Spinal cord (tissue), 10 donors: ENCODE measurements around the gene CCT4. TPM values are rescaled to one million over a fixed set of nuclear protein-coding genes. Genes with fewer than 3 reads are reported as not detected.
"Not testable (repeated sequence)": the region's sequence is repeated elsewhere in the genome, so short reads cannot be mapped to it uniquely, and the experiment has no call there.

Source experiments
- DNase-seq, 6 donors: peaks; one replicate each; pipeline versions ENCODE4 v3.0.0 to v3.0.0-alpha.2; 2013 to 2015; ENCODE audit warnings: low spot score in 6 of 6, low read depth in 4 of 6
- H3K27ac ChIP-seq: one replicate; pipeline ENCODE4 v1.5.1; 2013; ENCODE audit warnings: low read depth, low read length, control low read depth
- H3K27me3 ChIP-seq: one replicate; pipeline ENCODE4 v1.6.1; 2013; ENCODE audit warnings: low read length; ENCODE audit not compliant: control insufficient read depth, insufficient read depth
- H3K36me3 ChIP-seq: one replicate; pipeline ENCODE4 v1.6.1; 2013; ENCODE audit warnings: low read length; ENCODE audit not compliant: control insufficient read depth, insufficient read depth
- H3K4me1 ChIP-seq: one replicate; pipeline ENCODE4 v1.6.1; 2013; ENCODE audit warnings: low read length; ENCODE audit not compliant: control insufficient read depth, insufficient read depth
- H3K4me3 ChIP-seq: one replicate; pipeline ENCODE4 v1.5.1; 2013; ENCODE audit warnings: low read depth, low read length, control low read depth
- H3K9me3 ChIP-seq: one replicate; pipeline ENCODE4 v1.6.1; 2013; ENCODE audit warnings: low read length; ENCODE audit not compliant: control insufficient read depth, insufficient read depth
- WGBS: methylation state at CpG from one replicate; pipeline ENCODE4 v1.1.5; 2013; ENCODE audit warnings: missing lambda C conversion rate; ENCODE audit not compliant: insufficient coverage; 5-methylcytosine and 5-hydroxymethylcytosine counted together
- polyA plus RNA-seq, 2 donors: library from polyadenylated mRNA; unstranded; fragments of 120-200 nt; gene quantifications; one replicate each; pipeline ENCODE4 v1.2.1, GENCODE V29; 2013; ENCODE audit not compliant: insufficient read length in 2 of 2
- total RNA-seq, 2 donors: library from RNA; depleted of rRNA in 1 of 2; stranded (reverse); fragments of 120-200 nt in 1 of 2; fragments of >200 nt in 1 of 2; gene quantifications; one replicate each; pipeline versions ENCODE4 v1.2.3 to v1.2.4, GENCODE V29; 2013 to 2014
- donor health status: healthy.

Gene CCT4
- total and polyA plus RNA-seq, 4 donors: 132 to 152 (median 138) TPM

- H3K4me3 ChIP-seq, DNase-seq, H3K36me3 ChIP-seq, H3K9me3 ChIP-seq, H3K27me3 ChIP-seq, H3K27ac ChIP-seq, H3K4me1 ChIP-seq: not testable (repeated sequence)
- WGBS: 98% methylated on average over 3 of the region's 4 CpGs
Measured at GRCh38 chr2:61914794-61915193, 26.3 kb upstream of the CCT4 start.

GRCh38 chr2:61911510-61911909 is 23.1 kb upstream of the CCT4 start:
- Histone ChIP-seq H3K9me3 (no peaks in the 10 kb centered on the region), H3K27ac (no peak overlapping the region), H3K27me3 (no peaks in the 10 kb centered on the region), H3K4me1 (no peaks in the 10 kb centered on the region), H3K36me3 (peaks cover 3% of the 10 kb centered on the region), H3K4me3 (no peak overlapping the region)
- DNase-seq: peak in 1 of 6 donors; percentile 9
- WGBS: 95% methylated on average over 4 of the region's 4 CpGs

GRCh38 chr2:61910603-61911002 is 22.1 kb upstream of the CCT4 start:
- Histone ChIP-seq H3K36me3 (peaks cover 3% of the 10 kb centered on the region), H3K4me3 (no peak overlapping the region), H3K27me3 (no peaks in the 10 kb centered on the region), H3K4me1 (no peaks in the 10 kb centered on the region), H3K9me3 (no peaks in the 10 kb centered on the region), H3K27ac (no peak overlapping the region)
- DNase-seq: peak in 2 of 6 donors; percentile 4 to 32
- 76% methylated on average over 5 of the region's 9 CpGs for WGBS

- no peaks in the 10 kb centered on the region for H3K27me3 ChIP-seq
- no peaks in the 10 kb centered on the region for H3K9me3 ChIP-seq
- no peak overlapping the region for H3K27ac ChIP-seq
- H3K36me3 ChIP-seq: peaks cover 3% of the 10 kb centered on the region
- H3K4me1 ChIP-seq: no peaks in the 10 kb centered on the region
- H3K4me3 ChIP-seq: no peak overlapping the region
- DNase-seq: no peak
- 100% methylated on average over 1 of the region's 8 CpGs for WGBS
Measured at GRCh38 chr2:61909116-61909515, 20.7 kb upstream of the CCT4 start.

GRCh38 chr2:61906186-61906470 is 17.7 kb upstream of the CCT4 start:
- no peak for DNase-seq
- H3K27me3 ChIP-seq: no peaks in the 10 kb centered on the region
- H3K9me3 ChIP-seq: no peaks in the 10 kb centered on the region
- peaks cover 3% of the 10 kb centered on the region for H3K36me3 ChIP-seq
- WGBS: 2% methylated on average over 4 of the region's 6 CpGs
- no peaks in the 10 kb centered on the region for H3K4me1 ChIP-seq
- peak overlapping the region; percentile 90 for H3K4me3 ChIP-seq
- H3K27ac ChIP-seq: peak overlapping the region; percentile 89

GRCh38 chr2:61905372-61906185 is 17.1 kb upstream of the CCT4 start, which contains the start of gene COMMD1:
Gene COMMD1 (plus strand): TSS chr2:61905674. CDS start chr2:61905679, 5 bp downstream.
- WGBS: under 1% methylated on average over 29 of the region's 33 CpGs
- H3K27ac ChIP-seq: peak within 1 kb of the TSS; percentile 89

GRCh38 chr2:61900281-61900680 is 11.8 kb upstream of the CCT4 start:
- no peaks in the 10 kb centered on the region for H3K4me1 ChIP-seq
- WGBS: 71% methylated on average over 1 of the region's 1 CpG
- H3K36me3 ChIP-seq: no peaks in the 10 kb centered on the region
- no peaks in the 10 kb centered on the region for H3K9me3 ChIP-seq
- H3K4me3 ChIP-seq: no peak overlapping the region
- H3K27ac ChIP-seq: no peak overlapping the region
- DNase-seq: no peak
- no peaks in the 10 kb centered on the region for H3K27me3 ChIP-seq

More at GRCh38 chr2:61905372-61906185, 17.1 kb upstream of the CCT4 start, which contains the start of gene COMMD1:
- DNase-seq: peak; percentile 56 to 92 (median 76)
- Histone ChIP-seq H3K4me1 (no peaks in the 10 kb centered on the region), H3K27me3 (no peaks in the 10 kb centered on the region), H3K36me3 (peaks cover 3% of the 10 kb centered on the region), H3K9me3 (no peaks in the 10 kb centered on the region), H3K4me3 (peak within 1 kb of the TSS; percentile 90)

GRCh38 chr2:61898810-61899209 is 10.4 kb upstream of the CCT4 start:
- Histone ChIP-seq H3K27ac (no peak overlapping the region), H3K4me1 (no peaks in the 10 kb centered on the region), H3K4me3 (no peak overlapping the region), H3K36me3 (no peaks in the 10 kb centered on the region), H3K27me3 (no peaks in the 10 kb centered on the region), H3K9me3 (no peaks in the 10 kb centered on the region)
- WGBS: no CpG with 5 or more reads among the region's 2 CpGs
- DNase-seq: peak in 2 of 6 donors; percentile 50 to 65

GRCh38 chr2:61887717-61888266 is 664 bp downstream of the CCT4 start:
- H3K4me1 ChIP-seq: peaks cover 14% of the 10 kb centered on the region
- H3K9me3 ChIP-seq: no peaks in the 10 kb centered on the region
- peak overlapping the region; percentile 94 for H3K27ac ChIP-seq
- H3K4me3 ChIP-seq: peak overlapping the region; percentile 85
- WGBS: 0% methylated on average over 13 of the region's 18 CpGs
- peak in 1 of 6 donors; percentile 67 for DNase-seq
- H3K27me3 ChIP-seq: no peaks in the 10 kb centered on the region
- peaks cover 24% of the 10 kb centered on the region for H3K36me3 ChIP-seq
